Spinal cord (tissue), 10 donors: ENCODE measurements around the gene FOXI1. TPM values are rescaled to one million over a fixed set of nuclear protein-coding genes. Genes with fewer than 3 reads are reported as not detected.
A peak's percentile ranks its signal among the peaks of the same experiment; 100 is the strongest.

Experiments used
- DNase-seq, 6 donors: peaks; one replicate each; pipeline versions ENCODE4 v3.0.0 to v3.0.0-alpha.2; 2013 to 2015; ENCODE audit warnings: low spot score in 6 of 6, low read depth in 4 of 6
- H3K27ac ChIP-seq: one replicate; pipeline ENCODE4 v1.5.1; 2013; ENCODE audit warnings: low read depth, low read length, control low read depth
- H3K27me3 ChIP-seq: one replicate; pipeline ENCODE4 v1.6.1; 2013; ENCODE audit warnings: low read length; ENCODE audit not compliant: control insufficient read depth, insufficient read depth
- H3K36me3 ChIP-seq: one replicate; pipeline ENCODE4 v1.6.1; 2013; ENCODE audit warnings: low read length; ENCODE audit not compliant: control insufficient read depth, insufficient read depth
- H3K4me1 ChIP-seq: one replicate; pipeline ENCODE4 v1.6.1; 2013; ENCODE audit warnings: low read length; ENCODE audit not compliant: control insufficient read depth, insufficient read depth
- H3K4me3 ChIP-seq: one replicate; pipeline ENCODE4 v1.5.1; 2013; ENCODE audit warnings: low read depth, low read length, control low read depth
- H3K9me3 ChIP-seq: one replicate; pipeline ENCODE4 v1.6.1; 2013; ENCODE audit warnings: low read length; ENCODE audit not compliant: control insufficient read depth, insufficient read depth
- WGBS: methylation state at CpG from one replicate; pipeline ENCODE4 v1.1.5; 2013; ENCODE audit warnings: missing lambda C conversion rate; ENCODE audit not compliant: insufficient coverage; 5-methylcytosine and 5-hydroxymethylcytosine counted together
- long read RNA-seq, 4 donors: transcript quantifications; one replicate each; lab custom pipeline, GENCODE V29; 2026
- polyA plus RNA-seq, 2 donors: library from polyadenylated mRNA; unstranded; fragments of 120-200 nt; gene quantifications; one replicate each; pipeline ENCODE4 v1.2.1, GENCODE V29; 2013; ENCODE audit not compliant: insufficient read length in 2 of 2
- total RNA-seq, 2 donors: library from RNA; depleted of rRNA in 1 of 2; stranded (reverse); fragments of 120-200 nt in 1 of 2; fragments of >200 nt in 1 of 2; gene quantifications; one replicate each; pipeline versions ENCODE4 v1.2.3 to v1.2.4, GENCODE V29; 2013 to 2014
- donor health status: healthy.

Gene FOXI1
- not detected for total RNA-seq
- under 1 TPM in 1 of 2 donors, not detected in 1; 0.08 TPM for polyA plus RNA-seq
- long read RNA-seq, donor 1: 0 reads
- long read RNA-seq, donor 2: 0 reads
- long read RNA-seq, donor 3: 0 reads
- long read RNA-seq, donor 4: 0 reads

GRCh38 chr5:170105642-170106611, at the start of gene FOXI1:
Gene FOXI1, plus strand, starts transcription at chr5:170105897. Its CDS starts 61 bp downstream, at chr5:170105958.
- no peak for DNase-seq
- H3K9me3 ChIP-seq: no peaks in the 10 kb centered on the region
- whole genome bisulfite sequencing: 86% methylated on average over 43 of the region's 53 CpGs
- no peaks in the 10 kb centered on the region for H3K27me3 ChIP-seq
- no peak within 1 kb of the TSS for H3K4me3 ChIP-seq
- H3K36me3 ChIP-seq: no peaks in the 10 kb centered on the region
- H3K4me1 ChIP-seq: no peaks in the 10 kb centered on the region
- no peak within 1 kb of the TSS for H3K27ac ChIP-seq

DNA sequence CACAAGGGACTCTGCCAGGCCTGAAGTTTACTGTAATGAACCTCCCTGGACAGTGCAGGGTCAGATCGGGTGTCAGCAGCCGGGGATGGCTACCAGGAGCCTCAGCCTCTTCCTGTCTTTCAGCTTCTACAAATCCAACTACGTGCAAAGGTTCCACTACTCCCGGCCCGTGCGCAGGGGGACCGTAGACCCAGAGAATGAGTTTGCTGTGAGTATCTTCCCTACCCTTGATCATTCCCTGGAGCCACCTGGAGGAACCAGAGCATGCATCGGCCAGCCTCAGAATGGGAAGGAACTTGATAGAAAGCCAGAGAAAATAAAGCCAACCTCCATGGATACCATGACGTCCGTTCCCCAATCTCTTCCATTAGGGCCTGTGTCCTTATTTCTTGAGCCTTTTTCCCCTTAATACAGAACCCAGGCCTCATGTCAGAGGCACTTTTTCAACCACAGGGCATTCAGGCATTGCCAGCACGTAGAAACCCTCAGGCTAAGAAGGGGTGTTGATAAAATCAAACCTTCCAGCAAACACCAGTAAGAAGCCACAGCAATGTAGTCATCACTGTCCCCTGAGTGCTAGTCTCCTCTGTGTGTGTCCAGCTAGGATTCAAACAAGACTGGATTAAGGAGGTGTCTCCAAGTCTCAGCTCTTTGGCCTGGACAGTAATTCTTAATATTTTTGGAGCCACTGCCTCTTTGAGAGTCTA, 49.0 kb upstream of the FOXI1 start:
- WGBS: 90% methylated on average over 9 of the region's 11 CpGs
- Histone ChIP-seq H3K36me3 (no peaks in the 10 kb centered on the region), H3K4me3 (no peak overlapping the region), H3K9me3 (no peaks in the 10 kb centered on the region), H3K27me3 (no peaks in the 10 kb centered on the region), H3K4me1 (no peaks in the 10 kb centered on the region), H3K27ac (no peak overlapping the region)
- DNase-seq: no peak

DNA sequence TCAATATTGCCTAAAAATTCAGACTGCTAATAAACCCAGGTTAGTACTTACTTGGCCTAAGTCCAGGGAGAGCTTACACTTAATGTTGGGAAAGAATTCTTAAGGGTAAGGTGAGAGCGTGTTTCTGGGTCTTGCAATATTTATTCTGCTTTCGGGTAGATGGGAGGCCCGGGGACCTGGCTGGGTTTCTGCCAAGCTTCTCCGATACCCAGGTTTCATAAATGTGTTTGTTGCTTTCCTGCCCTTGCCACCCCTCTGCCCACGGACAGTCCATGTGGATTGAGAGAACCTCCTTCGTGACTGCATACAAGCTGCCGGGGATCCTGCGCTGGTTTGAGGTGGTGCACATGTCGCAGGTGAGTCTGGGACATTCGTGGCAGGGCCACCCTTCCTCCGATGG, 48.4 kb upstream of the FOXI1 start:
- no peaks in the 10 kb centered on the region for H3K4me1 ChIP-seq
- no peak overlapping the region for H3K27ac ChIP-seq
- 89% methylated on average over 11 of the region's 11 CpGs for WGBS
- no peak for DNase-seq
- H3K27me3 ChIP-seq: no peaks in the 10 kb centered on the region
- no peak overlapping the region for H3K4me3 ChIP-seq
- no peaks in the 10 kb centered on the region for H3K36me3 ChIP-seq
- H3K9me3 ChIP-seq: no peaks in the 10 kb centered on the region

DNA sequence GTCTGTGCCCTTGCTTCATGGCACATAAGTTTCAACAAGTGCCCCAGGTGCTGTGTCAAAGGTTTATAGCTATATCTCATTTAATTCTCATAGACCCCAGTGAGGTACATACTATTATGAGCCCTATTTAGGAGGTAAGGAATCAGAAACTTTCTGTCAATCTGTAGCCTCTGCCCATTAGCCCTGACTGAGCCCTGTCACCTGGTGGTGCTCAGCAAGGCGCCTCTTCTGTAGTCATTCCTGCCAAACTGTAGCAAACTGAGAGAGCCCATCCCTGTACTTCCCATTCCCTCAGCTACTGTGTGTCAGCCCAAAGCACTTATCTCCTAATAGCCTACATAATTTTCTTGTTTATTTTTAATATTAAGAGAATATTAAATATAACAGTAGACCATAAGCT, 46.5 kb upstream of the FOXI1 start:
- Histone ChIP-seq H3K4me1 (no peaks in the 10 kb centered on the region), H3K36me3 (no peaks in the 10 kb centered on the region), H3K27me3 (no peaks in the 10 kb centered on the region), H3K9me3 (no peaks in the 10 kb centered on the region), H3K27ac (no peak overlapping the region), H3K4me3 (no peak overlapping the region)
- WGBS: 0% methylated on average over 1 of the region's 1 CpG
- no peak for DNase-seq

GRCh38 chr5:170067152-170067551, 38.5 kb upstream of the FOXI1 start:
- H3K4me1 ChIP-seq: no peaks in the 10 kb centered on the region
- H3K36me3 ChIP-seq: no peaks in the 10 kb centered on the region
- H3K4me3 ChIP-seq: no peak overlapping the region
- H3K27me3 ChIP-seq: no peaks in the 10 kb centered on the region
- no peak overlapping the region for H3K27ac ChIP-seq
- no peaks in the 10 kb centered on the region for H3K9me3 ChIP-seq
- no peak for DNase-seq

DNA sequence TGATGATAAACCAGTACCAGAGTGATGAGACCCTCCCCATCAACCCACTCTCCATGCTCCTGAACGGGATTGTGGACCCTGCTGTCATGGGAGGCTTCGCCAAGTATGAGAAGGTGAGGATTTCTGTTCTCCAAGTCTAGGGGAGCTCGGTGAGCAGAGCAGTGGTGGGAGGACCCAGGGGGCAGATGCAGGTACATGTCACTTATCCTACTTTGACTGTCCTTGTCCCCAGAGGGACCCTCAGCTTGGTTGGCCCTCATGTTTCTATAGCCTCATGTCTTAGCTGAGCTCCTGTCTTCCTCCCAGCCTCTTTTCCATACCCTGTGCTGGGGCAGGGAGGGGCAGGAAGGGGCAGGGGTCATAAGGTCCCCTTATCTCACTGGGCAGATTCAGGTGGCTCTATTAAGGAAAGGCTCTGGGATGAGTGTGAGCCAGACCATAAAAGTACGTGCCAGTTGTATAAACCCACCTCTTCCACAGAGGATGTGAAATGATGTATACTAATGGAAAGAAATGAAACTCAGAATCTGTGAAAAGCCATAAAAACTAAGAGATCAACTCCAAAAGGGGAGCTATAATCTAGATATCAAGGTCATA, 38.0 kb upstream of the FOXI1 start:
- 100% methylated on average over 2 of the region's 4 CpGs for WGBS
- Histone ChIP-seq H3K4me1 (no peaks in the 10 kb centered on the region), H3K27ac (no peak overlapping the region), H3K27me3 (no peaks in the 10 kb centered on the region), H3K9me3 (no peaks in the 10 kb centered on the region), H3K4me3 (no peak overlapping the region), H3K36me3 (no peaks in the 10 kb centered on the region)
- DNase-seq: no peak

GRCh38 chr5:170069512-170069911, 36.2 kb upstream of the FOXI1 start:
- 67% methylated on average over 2 of the region's 5 CpGs for WGBS
- Histone ChIP-seq H3K27me3 (no peaks in the 10 kb centered on the region), H3K4me3 (no peak overlapping the region), H3K4me1 (no peaks in the 10 kb centered on the region), H3K36me3 (no peaks in the 10 kb centered on the region), H3K27ac (no peak overlapping the region), H3K9me3 (no peaks in the 10 kb centered on the region)
- DNase-seq: no peak

GRCh38 chr5:170070556-170071412, 34.9 kb upstream of the FOXI1 start:
- WGBS: 18% methylated on average over 10 of the region's 14 CpGs
- H3K36me3 ChIP-seq: no peaks in the 10 kb centered on the region
- DNase-seq: peak in 4 of 6 donors; percentile 33 to 90 (median 54)
- H3K27me3 ChIP-seq: no peaks in the 10 kb centered on the region
- no peak overlapping the region for H3K27ac ChIP-seq
- peaks cover 3% of the 10 kb centered on the region for H3K4me1 ChIP-seq
- no peaks in the 10 kb centered on the region for H3K9me3 ChIP-seq
- no peak overlapping the region for H3K4me3 ChIP-seq

- no peak for DNase-seq
- Histone ChIP-seq H3K4me3 (no peak overlapping the region), H3K27ac (no peak overlapping the region), H3K27me3 (no peaks in the 10 kb centered on the region), H3K4me1 (peaks cover 4% of the 10 kb centered on the region), H3K36me3 (no peaks in the 10 kb centered on the region), H3K9me3 (no peaks in the 10 kb centered on the region)
- WGBS: no CpG with 5 or more reads among the region's 2 CpGs
Measured at GRCh38 chr5:170071748-170072147, 33.9 kb upstream of the FOXI1 start.
